ENCODE results near the gene PRAC1.

Gene PRAC1

DNA sequence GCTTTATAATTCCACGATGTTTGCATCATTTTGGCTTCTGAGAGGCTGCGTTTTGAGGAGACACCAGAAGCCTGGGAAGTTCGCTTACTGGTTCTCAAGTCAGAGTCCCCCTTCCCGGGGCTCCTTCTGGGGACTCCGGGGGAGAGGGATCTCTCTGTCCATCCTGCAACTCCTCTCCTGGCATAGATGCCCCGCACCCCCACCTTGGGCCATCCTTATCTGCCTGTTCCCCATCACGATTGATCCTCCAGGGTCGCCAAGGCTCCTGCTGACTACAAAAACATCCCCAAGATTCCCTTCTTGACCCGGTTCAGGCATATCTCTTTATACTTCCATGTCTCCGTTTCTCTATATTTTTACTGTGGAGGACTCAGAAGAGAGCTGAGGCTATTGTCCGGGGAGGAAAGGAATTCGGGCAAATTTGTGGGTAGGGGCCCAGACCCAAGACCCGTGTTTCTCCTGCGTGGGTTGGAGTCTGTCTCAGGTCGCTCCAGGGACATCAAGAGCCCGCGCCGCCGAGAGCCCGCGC, 24.7 kb upstream of the PRAC1 start:
- no peaks in the 10 kb centered on the region for H3K36me3 ChIP-seq (ENCODE audit: control insufficient read depth, insufficient read depth, low read length)
- peaks cover 4% of the 10 kb centered on the region for H3K4me1 ChIP-seq (ENCODE audit: control insufficient read depth, insufficient read depth, low read length)
- no peak overlapping the region for H3K4me3 ChIP-seq (ENCODE audit: insufficient read depth, low read depth, low read length)
- H3K9me3 ChIP-seq (ENCODE audit: control insufficient read depth, low read length), result no peaks in the 10 kb centered on the region
- no peak overlapping the region for H3K27ac ChIP-seq (ENCODE audit: insufficient read depth, low read depth, low read length, poor library complexity, severe bottlenecking)
- H3K27me3 ChIP-seq (ENCODE audit: control insufficient read depth, insufficient read depth, low read length, poor library complexity, severe bottlenecking), result peaks cover 100% of the 10 kb centered on the region
- 2 to 4% methylated on average over 21 of the region's 21 CpGs for WGBS, 2 experiments

DNA sequence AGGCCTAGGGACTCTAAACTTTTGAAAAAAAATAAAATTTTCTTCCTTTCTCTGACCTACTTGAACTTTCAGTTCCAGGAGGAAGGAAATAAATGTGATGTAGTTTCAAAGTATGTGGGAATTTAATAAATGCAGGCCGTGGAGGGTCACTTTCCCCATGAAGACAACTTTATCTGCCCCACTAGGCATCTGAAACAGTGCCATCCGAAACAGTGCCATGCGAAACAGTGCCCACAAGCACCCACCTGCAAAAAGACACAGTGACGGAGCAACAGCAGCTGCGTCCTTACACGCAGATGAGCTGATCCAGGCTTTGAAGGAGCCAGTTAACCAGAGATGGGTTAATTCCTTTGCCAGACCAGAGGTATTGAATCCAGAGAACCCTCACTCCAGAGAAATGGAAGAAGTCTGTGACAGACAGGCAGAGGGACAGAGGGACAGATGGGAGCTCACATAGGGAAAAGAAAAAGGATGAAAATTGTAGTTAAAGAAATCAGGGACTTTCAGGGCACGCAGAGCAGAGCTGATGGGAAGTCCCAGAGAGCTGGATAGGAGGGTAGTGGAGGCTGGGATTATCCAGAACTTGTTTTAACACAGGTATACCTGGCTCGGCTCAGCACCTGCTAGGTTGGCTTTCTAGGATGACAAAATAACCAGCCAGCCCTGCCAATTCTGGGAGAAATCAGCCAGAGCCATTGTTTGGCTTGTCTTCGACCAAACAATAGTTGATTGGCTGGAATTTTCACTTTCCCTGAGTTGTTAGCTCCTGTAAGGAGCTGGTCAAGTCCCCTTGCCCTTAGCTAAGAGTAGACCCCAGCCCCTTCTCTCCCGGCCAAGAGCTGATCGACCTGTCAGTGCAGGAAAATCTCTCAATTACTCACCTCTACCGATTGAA, 23.3 kb upstream of the PRAC1 start:
- Histone ChIP-seq H3K9me3 (ENCODE audit: control insufficient read depth, low read length) (no peaks in the 10 kb centered on the region), H3K36me3 (ENCODE audit: control insufficient read depth, insufficient read depth, low read length) (no peaks in the 10 kb centered on the region), H3K4me1 (ENCODE audit: control insufficient read depth, insufficient read depth, low read length) (peaks cover 4% of the 10 kb centered on the region), H3K4me3 (ENCODE audit: insufficient read depth, low read depth, low read length) (no peak overlapping the region), H3K27ac (ENCODE audit: insufficient read depth, low read depth, low read length, poor library complexity, severe bottlenecking) (no peak overlapping the region), H3K27me3 (ENCODE audit: control insufficient read depth, insufficient read depth, low read length, poor library complexity, severe bottlenecking) (peaks cover 100% of the 10 kb centered on the region)
- 30 to 37% methylated on average over 9 to 12 of the region's 12 CpGs for WGBS, 2 experiments

DNA sequence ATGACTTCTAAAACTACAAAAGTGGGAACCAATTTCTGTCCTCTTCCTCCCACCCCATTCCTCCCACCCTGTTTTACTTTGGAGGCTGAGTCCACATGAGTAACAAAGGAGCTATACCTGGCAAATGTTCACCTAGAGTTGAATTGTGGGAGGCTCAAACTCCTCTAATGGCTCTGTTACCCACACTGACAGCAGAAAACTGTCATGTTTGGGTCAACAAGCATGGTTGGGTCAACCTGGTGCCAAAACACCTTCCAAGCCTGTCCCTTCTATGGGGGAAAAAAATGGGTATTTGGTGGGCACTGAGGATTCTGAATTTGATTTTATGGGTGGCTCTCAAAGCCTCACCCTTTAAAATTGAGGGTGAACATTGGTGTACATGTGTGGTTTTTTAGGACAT, 18.2 kb upstream of the PRAC1 start:
- H3K27ac ChIP-seq (ENCODE audit: insufficient read depth, low read depth, low read length, poor library complexity, severe bottlenecking), result no peak overlapping the region
- no peak overlapping the region for H3K4me3 ChIP-seq (ENCODE audit: insufficient read depth, low read depth, low read length)
- H3K9me3 ChIP-seq (ENCODE audit: control insufficient read depth, low read length), result no peaks in the 10 kb centered on the region
- no peaks in the 10 kb centered on the region for H3K4me1 ChIP-seq (ENCODE audit: control insufficient read depth, insufficient read depth, low read length)
- H3K36me3 ChIP-seq (ENCODE audit: control insufficient read depth, insufficient read depth, low read length), result no peaks in the 10 kb centered on the region
- H3K27me3 ChIP-seq (ENCODE audit: control insufficient read depth, insufficient read depth, low read length, poor library complexity, severe bottlenecking), result peaks cover 100% of the 10 kb centered on the region

DNA sequence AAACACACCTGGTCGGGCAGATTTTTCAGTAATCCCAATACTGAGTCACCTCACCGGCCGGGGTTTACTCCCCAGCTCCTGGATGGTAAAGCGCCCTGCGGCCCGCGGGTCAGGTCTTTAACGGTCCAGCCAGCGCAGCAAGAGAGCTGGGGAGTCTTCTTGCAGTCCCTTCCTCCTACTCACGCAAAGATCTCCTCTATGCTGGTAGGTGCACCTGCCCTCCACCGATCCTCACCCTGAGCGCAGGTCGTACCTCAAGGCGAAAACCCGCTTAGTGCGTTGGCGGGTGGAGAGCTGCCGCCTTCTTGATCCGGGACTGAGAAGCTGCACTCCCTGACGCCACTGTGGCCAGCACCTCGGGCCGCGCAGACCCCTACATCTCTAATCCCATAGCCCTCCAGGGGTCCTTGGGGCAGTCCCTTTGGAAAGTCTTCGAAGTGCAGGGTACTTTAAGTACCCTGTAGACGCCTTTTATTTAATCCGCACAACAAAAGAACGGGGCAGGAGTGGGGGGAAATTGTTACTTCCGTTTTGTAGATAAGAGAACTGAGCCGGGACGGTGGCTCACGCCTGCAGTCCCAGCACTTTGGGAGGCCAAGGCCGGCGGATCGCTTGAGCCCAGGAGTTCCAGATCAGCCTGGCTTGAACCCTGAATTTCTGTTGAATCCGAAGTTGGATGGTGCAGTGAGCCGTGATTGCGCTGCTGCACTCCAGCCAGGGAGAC, 16.6 kb upstream of the PRAC1 start:
- Histone ChIP-seq H3K4me3 (ENCODE audit: insufficient read depth, low read depth, low read length) (no peak overlapping the region), H3K36me3 (ENCODE audit: control insufficient read depth, insufficient read depth, low read length) (no peaks in the 10 kb centered on the region), H3K4me1 (ENCODE audit: control insufficient read depth, insufficient read depth, low read length) (no peaks in the 10 kb centered on the region), H3K27ac (ENCODE audit: insufficient read depth, low read depth, low read length, poor library complexity, severe bottlenecking) (no peak overlapping the region), H3K27me3 (ENCODE audit: control insufficient read depth, insufficient read depth, low read length, poor library complexity, severe bottlenecking) (peaks cover 100% of the 10 kb centered on the region), H3K9me3 (ENCODE audit: control insufficient read depth, low read length) (no peaks in the 10 kb centered on the region)
- WGBS, 2 experiments, result 3% methylated on average over 37 of the region's 37 CpGs

DNA sequence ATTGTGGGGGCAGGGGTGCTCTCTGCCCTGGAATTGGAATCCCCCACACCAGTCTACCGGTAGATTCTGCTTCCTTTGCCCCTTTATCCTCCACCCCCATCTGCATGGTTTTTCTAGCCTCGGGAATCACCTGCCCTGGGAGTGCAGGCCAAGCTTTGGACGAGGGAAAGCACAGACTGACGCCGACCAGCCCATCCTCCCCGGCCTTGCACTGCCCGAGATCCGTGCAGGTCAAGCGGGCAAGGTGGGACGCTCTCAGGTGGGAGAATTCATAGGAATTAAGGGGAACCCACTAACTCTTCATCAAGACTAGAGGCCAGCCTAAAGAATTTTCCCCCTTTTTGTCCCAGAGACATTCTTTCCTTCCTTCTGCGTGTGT, 16.1 kb upstream of the PRAC1 start:
- Histone ChIP-seq H3K4me3 (ENCODE audit: insufficient read depth, low read depth, low read length) (no peak overlapping the region), H3K9me3 (ENCODE audit: control insufficient read depth, low read length) (no peaks in the 10 kb centered on the region), H3K27me3 (ENCODE audit: control insufficient read depth, insufficient read depth, low read length, poor library complexity, severe bottlenecking) (peaks cover 100% of the 10 kb centered on the region), H3K4me1 (ENCODE audit: control insufficient read depth, insufficient read depth, low read length) (no peaks in the 10 kb centered on the region), H3K36me3 (ENCODE audit: control insufficient read depth, insufficient read depth, low read length) (no peaks in the 10 kb centered on the region), H3K27ac (ENCODE audit: insufficient read depth, low read depth, low read length, poor library complexity, severe bottlenecking) (no peak overlapping the region)
- 4 to 5% methylated on average over 11 of the region's 11 CpGs for WGBS, 2 experiments

DNA sequence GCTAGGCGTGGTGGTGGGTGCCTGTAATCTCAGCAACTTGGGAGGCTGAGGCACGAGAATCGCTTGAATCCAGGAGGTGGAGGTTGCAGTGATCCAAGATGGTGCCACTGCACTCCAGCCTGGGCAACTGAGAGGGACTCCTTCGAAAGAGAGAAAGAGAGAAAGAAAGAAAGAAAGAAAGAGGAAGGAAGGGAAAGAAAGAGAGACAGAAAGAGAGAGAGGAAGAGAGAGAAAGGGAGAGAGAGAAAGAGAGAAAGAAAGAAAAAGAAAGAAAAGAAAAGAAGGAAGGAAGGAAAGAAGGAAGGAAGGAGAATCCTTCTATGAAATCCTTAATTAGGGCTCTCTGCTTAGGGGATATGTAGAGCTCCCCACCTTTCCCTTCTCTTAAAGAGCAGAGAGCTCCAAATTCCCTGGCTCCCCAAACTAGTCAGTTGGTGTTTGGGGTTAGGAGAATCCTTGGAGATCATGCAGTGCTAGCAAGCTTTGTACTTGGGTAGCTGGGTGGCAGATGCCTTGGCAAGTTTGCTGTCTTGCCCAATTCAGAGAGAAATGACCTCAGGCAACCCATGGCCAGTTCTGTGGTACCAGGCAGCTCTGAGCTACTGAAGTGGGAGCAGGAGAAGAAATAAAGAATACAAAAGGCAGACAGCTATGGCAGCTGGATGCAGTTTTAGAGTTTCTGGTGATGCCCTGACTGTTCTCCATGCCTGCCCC, 15.2 kb upstream of the PRAC1 start:
- no peaks in the 10 kb centered on the region for H3K9me3 ChIP-seq (ENCODE audit: control insufficient read depth, low read length)
- H3K27ac ChIP-seq (ENCODE audit: insufficient read depth, low read depth, low read length, poor library complexity, severe bottlenecking), result no peak overlapping the region
- WGBS, 2 experiments, result 73 to 80% methylated on average over 4 of the region's 4 CpGs
- no peaks in the 10 kb centered on the region for H3K36me3 ChIP-seq (ENCODE audit: control insufficient read depth, insufficient read depth, low read length)
- H3K4me1 ChIP-seq (ENCODE audit: control insufficient read depth, insufficient read depth, low read length), result no peaks in the 10 kb centered on the region
- peaks cover 100% of the 10 kb centered on the region for H3K27me3 ChIP-seq (ENCODE audit: control insufficient read depth, insufficient read depth, low read length, poor library complexity, severe bottlenecking)
- no peak overlapping the region for H3K4me3 ChIP-seq (ENCODE audit: insufficient read depth, low read depth, low read length)

DNA sequence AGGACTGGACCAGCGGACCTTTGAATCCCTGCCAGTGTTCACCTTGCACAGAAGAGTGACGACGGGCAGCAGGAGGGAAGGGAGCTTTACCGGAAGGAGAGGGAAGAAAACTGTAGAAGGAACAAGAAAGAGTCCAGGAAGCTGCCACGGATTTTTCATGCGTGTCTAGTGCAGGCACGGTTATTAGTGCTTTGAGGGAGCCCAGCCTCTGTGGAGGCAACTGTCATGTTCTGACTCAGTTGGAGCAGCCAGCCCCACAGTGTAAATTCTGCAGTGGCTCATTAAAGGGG, 12.7 kb upstream of the PRAC1 start:
- Histone ChIP-seq H3K27me3 (ENCODE audit: control insufficient read depth, insufficient read depth, low read length, poor library complexity, severe bottlenecking) (peaks cover 100% of the 10 kb centered on the region), H3K4me3 (ENCODE audit: insufficient read depth, low read depth, low read length) (no peak overlapping the region), H3K9me3 (ENCODE audit: control insufficient read depth, low read length) (no peaks in the 10 kb centered on the region), H3K36me3 (ENCODE audit: control insufficient read depth, insufficient read depth, low read length) (no peaks in the 10 kb centered on the region), H3K27ac (ENCODE audit: insufficient read depth, low read depth, low read length, poor library complexity, severe bottlenecking) (no peak overlapping the region), H3K4me1 (ENCODE audit: control insufficient read depth, insufficient read depth, low read length) (no peaks in the 10 kb centered on the region)
- WGBS, 2 experiments, result 12 to 17% methylated on average over 7 of the region's 7 CpGs

DNA sequence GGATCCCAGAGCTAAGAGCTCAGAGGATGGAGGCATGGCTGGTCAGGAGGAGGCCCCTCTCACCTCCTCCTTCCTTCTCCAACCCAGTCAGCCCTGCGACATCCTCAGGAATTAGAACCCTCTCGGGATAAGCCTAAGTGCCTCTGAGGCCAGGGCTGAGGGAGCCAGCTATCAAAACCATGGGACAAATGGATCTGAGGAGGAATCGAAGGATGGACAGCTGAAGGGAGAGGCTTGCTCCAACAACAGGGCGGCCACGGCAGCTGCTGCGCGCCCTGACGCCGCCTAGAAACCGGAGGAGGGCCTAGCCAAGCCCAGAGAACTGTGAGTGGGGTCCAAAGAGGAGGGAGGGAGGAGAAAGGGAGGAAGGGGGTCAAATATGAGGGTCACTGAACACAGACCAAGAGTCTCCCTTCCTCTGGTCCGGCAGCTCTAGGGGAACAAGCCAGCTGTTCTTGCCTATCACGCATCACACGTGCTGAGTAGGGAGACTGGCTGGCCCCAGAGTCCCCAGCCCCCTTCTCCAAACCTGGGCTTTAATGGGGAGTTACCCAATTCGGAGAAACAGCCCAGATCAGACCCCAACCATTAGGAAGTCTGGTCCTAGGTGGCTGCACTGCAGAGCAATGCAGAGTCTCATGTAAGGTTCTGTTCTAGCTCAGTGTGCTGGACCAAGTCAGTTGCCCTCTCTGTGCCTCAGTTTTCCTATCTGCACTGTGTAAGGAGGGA, 12.2 kb upstream of the PRAC1 start:
- WGBS, 2 experiments, result 13 to 16% methylated on average over 14 of the region's 14 CpGs
- H3K36me3 ChIP-seq (ENCODE audit: control insufficient read depth, insufficient read depth, low read length), result no peaks in the 10 kb centered on the region
- no peak overlapping the region for H3K4me3 ChIP-seq (ENCODE audit: insufficient read depth, low read depth, low read length)
- H3K9me3 ChIP-seq (ENCODE audit: control insufficient read depth, low read length), result no peaks in the 10 kb centered on the region
- no peak overlapping the region for H3K27ac ChIP-seq (ENCODE audit: insufficient read depth, low read depth, low read length, poor library complexity, severe bottlenecking)
- H3K4me1 ChIP-seq (ENCODE audit: control insufficient read depth, insufficient read depth, low read length), result no peaks in the 10 kb centered on the region
- H3K27me3 ChIP-seq (ENCODE audit: control insufficient read depth, insufficient read depth, low read length, poor library complexity, severe bottlenecking), result peaks cover 100% of the 10 kb centered on the region

DNA sequence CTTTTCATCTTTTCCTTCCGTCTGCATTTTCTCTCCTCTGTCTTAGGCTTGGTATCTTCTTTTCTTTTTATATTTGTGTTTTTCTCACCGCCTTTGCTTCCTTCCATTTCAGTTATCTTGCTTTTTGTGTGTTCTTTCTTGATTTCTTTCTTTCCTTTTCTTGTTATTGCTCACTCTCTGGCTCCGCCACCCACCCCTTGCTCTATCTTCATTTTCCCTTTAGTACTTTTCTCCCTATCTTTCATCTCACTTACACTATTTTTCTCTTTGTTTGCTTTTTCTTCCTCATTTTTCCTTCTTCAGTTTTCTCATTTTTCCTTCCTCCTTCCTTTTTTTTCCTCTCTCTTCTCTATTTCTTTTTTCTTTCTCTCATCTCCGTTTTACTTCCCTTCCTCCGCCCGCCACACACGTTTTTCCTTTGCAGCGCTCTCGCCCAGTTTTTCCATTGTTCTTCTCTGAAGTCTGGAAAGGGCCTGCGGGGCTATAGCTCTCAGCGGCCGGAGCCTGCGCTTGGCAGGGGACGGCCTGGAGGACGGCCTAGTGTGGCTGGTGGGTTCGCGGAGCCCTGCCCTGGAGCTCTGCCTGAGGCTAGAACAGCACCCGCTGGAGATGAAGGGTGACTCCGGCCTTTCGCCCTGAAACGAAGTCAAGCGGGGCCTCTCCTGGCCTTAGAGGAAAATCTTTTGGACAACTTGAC, 11.5 kb upstream of the PRAC1 start:
- Histone ChIP-seq H3K9me3 (ENCODE audit: control insufficient read depth, low read length) (no peaks in the 10 kb centered on the region), H3K4me1 (ENCODE audit: control insufficient read depth, insufficient read depth, low read length) (no peaks in the 10 kb centered on the region), H3K36me3 (ENCODE audit: control insufficient read depth, insufficient read depth, low read length) (no peaks in the 10 kb centered on the region), H3K27me3 (ENCODE audit: control insufficient read depth, insufficient read depth, low read length, poor library complexity, severe bottlenecking) (peaks cover 100% of the 10 kb centered on the region), H3K27ac (ENCODE audit: insufficient read depth, low read depth, low read length, poor library complexity, severe bottlenecking) (no peak overlapping the region), H3K4me3 (ENCODE audit: insufficient read depth, low read depth, low read length) (no peak overlapping the region)
- 10 to 12% methylated on average over 22 of the region's 22 CpGs for WGBS, 2 experiments
